ENCODE measurements around the gene PEPD.

PEPD gene

GRCh38 chr19:33545217-33545981, 23.8 kb upstream of the PEPD start:
- no peak for DNase-seq (ENCODE audit: low read depth)

- no peak for DNase-seq (ENCODE audit: low read depth)
These were observed 13.6 kb upstream of the PEPD start for GRCh38 chr19:33535226-33535625.

GRCh38 chr19:33532859-33533460, 11.4 kb upstream of the PEPD start:
- DNase-seq (ENCODE audit: low read depth): no peak

- no peak for DNase-seq (ENCODE audit: low read depth)
These were observed 9.3 kb upstream of the PEPD start for GRCh38 chr19:33530842-33531241.

- DNase-seq (ENCODE audit: low read depth): no peak
These were observed 8.7 kb upstream of the PEPD start for GRCh38 chr19:33530296-33530695.

- no peak for DNase-seq (ENCODE audit: low read depth)
These were observed 7.6 kb upstream of the PEPD start for GRCh38 chr19:33529094-33529676.

GRCh38 chr19:33528404-33528803, 6.8 kb upstream of the PEPD start:
- no peak for DNase-seq (ENCODE audit: low read depth)

- no peak for DNase-seq (ENCODE audit: low read depth)
These were observed 5.5 kb upstream of the PEPD start for GRCh38 chr19:33527125-33527524.

GRCh38 chr19:33524024-33524664, 2.6 kb upstream of the PEPD start:
- DNase-seq (ENCODE audit: low read depth): no peak

- no peak for DNase-seq (ENCODE audit: low read depth)
These were observed 1.6 kb upstream of the PEPD start for GRCh38 chr19:33523167-33523566.

- no peak for DNase-seq (ENCODE audit: low read depth)
These were observed 726 bp upstream of the PEPD start for GRCh38 chr19:33522371-33522662.

- DNase-seq (ENCODE audit: low read depth): no peak
These were observed 629 bp downstream of the PEPD start for GRCh38 chr19:33520844-33521479.

- no peak for DNase-seq (ENCODE audit: low read depth)
These were observed 1.4 kb downstream of the PEPD start for GRCh38 chr19:33520048-33520643.

- no peak for DNase-seq (ENCODE audit: low read depth)
These were observed 2.2 kb downstream of the PEPD start for GRCh38 chr19:33519416-33519815.

- no peak for DNase-seq (ENCODE audit: low read depth)
These were observed 3.0 kb downstream of the PEPD start for GRCh38 chr19:33518541-33518940.

- no peak for DNase-seq (ENCODE audit: low read depth)
These were observed 3.7 kb downstream of the PEPD start for GRCh38 chr19:33517922-33518321.

GRCh38 chr19:33515921-33516320, 5.7 kb downstream of the PEPD start:
- no peak for DNase-seq (ENCODE audit: low read depth)

- DNase-seq (ENCODE audit: low read depth): no peak
These were observed 6.6 kb downstream of the PEPD start for GRCh38 chr19:33514885-33515551.

GRCh38 chr19:33513424-33513823, 8.2 kb downstream of the PEPD start:
- no peak for DNase-seq (ENCODE audit: low read depth)

GRCh38 chr19:33512580-33513137, 8.9 kb downstream of the PEPD start:
- no peak for DNase-seq (ENCODE audit: low read depth)

- DNase-seq (ENCODE audit: low read depth): no peak
These were observed 9.6 kb downstream of the PEPD start for GRCh38 chr19:33512021-33512420.
